Sigmoid colon (tissue), 4 donors: ENCODE results near the gene STARD13.

Experiments used
- EP300 ChIP-seq, 4 donors: sonication (generic); formaldehyde crosslinking; IDR thresholded peaks; one replicate each; pipeline ENCODE4 v1.6.1; 2017; ENCODE audit warnings: antibody characterized with exemption in 4 of 4
- TF ChIP-seq, protein P1 (sequence below), 4 experiments: fragments of 450-650 bp in 3 of 4; fragments of 200-600 bp in 1 of 4; IDR thresholded peaks; one replicate each; pipeline ENCODE4 v1.5.1; 2016 to 2019; ENCODE audit warnings: antibody characterized with exemption in 4 of 4, mild to moderate bottlenecking in 3 of 4, moderate library complexity in 2 of 4

- TF ChIP-seq, protein P1, sequence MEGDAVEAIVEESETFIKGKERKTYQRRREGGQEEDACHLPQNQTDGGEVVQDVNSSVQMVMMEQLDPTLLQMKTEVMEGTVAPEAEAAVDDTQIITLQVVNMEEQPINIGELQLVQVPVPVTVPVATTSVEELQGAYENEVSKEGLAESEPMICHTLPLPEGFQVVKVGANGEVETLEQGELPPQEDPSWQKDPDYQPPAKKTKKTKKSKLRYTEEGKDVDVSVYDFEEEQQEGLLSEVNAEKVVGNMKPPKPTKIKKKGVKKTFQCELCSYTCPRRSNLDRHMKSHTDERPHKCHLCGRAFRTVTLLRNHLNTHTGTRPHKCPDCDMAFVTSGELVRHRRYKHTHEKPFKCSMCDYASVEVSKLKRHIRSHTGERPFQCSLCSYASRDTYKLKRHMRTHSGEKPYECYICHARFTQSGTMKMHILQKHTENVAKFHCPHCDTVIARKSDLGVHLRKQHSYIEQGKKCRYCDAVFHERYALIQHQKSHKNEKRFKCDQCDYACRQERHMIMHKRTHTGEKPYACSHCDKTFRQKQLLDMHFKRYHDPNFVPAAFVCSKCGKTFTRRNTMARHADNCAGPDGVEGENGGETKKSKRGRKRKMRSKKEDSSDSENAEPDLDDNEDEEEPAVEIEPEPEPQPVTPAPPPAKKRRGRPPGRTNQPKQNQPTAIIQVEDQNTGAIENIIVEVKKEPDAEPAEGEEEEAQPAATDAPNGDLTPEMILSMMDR (IDR thresholded peaks at IDR 0.05) = no peak
- no peak for TF ChIP-seq EP300 (IDR thresholded peaks at IDR 0.05)
These were observed 112.6 kb downstream of the STARD13 start for GRCh38 chr13:33172911-33173310.
